GM18873 (cell line): ENCODE results near the gene SNAPIN.
A peak's percentile ranks its signal among the peaks of the same experiment; 100 is the strongest.

ENCODE experiments used
- ATAC-seq: cut with Tn5 transposase; IDR thresholded peaks from one replicate; pipeline ENCODE4 v1.9.1; 2021; ENCODE audit warnings: mild to moderate bottlenecking, moderate library complexity, moderate number of reproducible peaks; ENCODE audit not compliant: unreplicated experiment, low FRiP score

SNAPIN gene

GRCh38 chr1:153658400-153659174 is at the start of gene SNAPIN:
TSS of gene SNAPIN (plus strand) at chr1:153658703. CDS start at chr1:153658744, 41 bp downstream.
- peak; percentile 75 for ATAC-seq

- ATAC-seq: no peak
Measured at GRCh38 chr1:153608742-153609584, 49.5 kb upstream of the SNAPIN start.

GRCh38 chr1:153609585-153609907 is 49.0 kb upstream of the SNAPIN start:
- ATAC-seq: no peak

DNA sequence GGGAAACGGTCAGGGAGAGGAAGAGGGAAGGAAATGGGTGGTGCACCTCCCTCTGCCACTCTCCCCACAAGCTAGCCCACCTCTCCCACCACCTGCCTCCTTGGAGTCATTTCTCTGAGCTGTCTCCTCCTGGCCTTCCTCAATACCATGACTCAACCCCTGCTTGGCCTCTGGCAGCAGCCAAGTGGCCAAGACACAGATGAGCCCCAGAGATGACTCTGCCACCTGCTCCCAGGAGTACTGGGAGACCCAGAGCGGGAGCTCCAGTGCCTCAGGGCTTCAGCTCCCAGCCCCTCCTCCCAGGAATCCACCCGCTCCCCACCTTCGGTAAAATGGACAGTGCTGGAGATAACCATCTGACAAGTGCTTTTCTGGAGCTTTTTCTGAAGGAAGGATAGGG is 48.2 kb upstream of the SNAPIN start:
- no peak for ATAC-seq

DNA sequence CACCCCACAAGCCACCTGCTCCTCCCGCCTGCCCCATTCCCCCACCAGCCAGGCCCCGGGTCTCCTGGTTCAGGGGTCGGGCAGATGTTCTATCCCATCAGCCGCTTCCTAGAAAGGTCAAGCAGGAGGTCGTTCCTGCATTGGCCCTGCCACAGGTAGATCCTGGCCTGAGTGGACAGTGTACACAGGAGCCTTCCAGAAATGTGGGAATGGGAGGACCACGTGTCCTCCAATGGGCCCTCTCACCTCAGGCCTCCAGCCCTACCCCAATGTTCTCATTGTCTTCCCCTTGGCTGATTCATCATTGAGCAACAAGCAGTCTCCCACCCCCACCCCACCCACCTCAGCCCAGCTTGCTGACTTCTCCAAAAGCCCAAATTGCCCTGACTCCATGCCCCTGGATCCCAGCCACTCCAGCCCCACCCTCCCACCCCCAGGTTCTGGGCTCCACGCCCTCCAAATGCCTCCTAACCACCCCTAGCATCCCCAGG is 47.6 kb upstream of the SNAPIN start:
- no peak for ATAC-seq

DNA sequence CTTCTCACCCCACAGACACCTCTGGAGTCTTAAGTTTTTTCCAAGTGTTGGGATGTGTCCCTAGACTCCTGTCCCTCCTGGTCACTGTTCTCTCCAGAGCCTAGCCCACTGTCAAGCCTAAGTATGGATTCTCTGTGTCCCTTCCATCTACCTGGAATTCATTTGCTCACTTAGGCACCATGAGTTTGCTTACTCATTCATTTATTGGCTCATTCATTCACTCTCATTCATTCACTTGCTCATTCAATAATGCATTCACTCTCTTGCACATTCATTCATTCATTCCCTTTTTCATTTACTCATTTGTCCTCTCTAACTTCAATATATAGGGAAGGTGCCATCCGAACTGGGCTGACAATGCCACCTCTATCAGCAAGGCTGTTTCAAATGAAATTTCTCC is 47.1 kb upstream of the SNAPIN start:
- ATAC-seq: no peak

- no peak for ATAC-seq
Measured at GRCh38 chr1:153612111-153612754, 46.3 kb upstream of the SNAPIN start.

DNA sequence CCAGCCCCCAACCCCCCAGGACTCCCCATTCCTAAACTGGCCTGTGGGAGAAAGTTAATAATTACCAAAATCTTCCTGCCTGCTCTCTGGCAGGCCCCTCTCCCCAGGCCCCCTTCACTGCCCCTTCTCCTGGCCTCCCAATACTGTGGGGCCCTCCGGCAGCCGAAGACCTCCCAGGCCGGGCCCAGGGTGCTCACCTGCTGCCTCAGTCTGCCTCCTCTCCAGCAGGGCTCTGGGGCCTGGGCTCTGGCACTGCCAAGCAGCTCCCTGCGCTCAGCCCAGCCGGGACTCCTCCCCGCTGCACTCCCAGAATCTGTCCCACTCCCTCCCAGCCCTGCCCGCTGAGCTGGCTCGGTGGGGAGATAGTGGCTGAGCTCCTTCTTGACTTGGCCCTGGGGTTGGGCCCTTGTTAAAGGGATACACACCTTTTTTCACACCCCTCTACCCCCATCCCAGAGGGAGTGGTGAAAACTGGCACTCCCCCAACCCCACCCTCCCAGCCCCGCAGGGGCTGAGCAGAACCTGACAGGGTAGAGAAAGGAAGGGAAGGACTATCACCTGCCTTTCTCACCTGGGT is 45.7 kb upstream of the SNAPIN start, which contains the start of gene S100A16:
Gene S100A16 (minus strand): TSS at position 383 of the 577 bp plus-strand sequence. CDS start 4,986 bp downstream, outside the sequence.
- no peak for ATAC-seq

DNA sequence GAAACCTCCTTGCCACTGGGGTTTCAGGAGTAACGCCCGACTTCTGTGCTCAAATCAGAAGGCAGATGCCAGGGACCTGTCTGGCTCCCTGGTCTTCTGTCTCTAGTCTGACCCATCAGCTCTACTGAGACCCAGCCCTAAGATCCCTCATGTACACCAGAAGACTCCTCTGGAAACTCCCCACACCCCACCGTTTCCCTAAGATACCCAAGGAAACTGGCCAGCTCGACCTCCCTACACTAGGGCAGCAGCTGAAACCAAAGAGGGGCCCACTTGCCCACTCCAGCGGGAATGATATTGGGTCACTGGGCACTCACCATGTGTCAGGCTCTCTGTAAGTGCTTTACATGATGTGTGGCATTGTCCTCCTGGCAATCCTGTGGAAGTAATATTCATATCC is 45.1 kb upstream of the SNAPIN start:
- ATAC-seq: no peak

GRCh38 chr1:153614189-153614900 is 44.2 kb upstream of the SNAPIN start:
- ATAC-seq: no peak

GRCh38 chr1:153614906-153615305 is 43.6 kb upstream of the SNAPIN start:
- no peak for ATAC-seq

- no peak for ATAC-seq
Measured at GRCh38 chr1:153615406-153615805, 43.1 kb upstream of the SNAPIN start.

GRCh38 chr1:153616144-153616916 is 42.2 kb upstream of the SNAPIN start, which contains the start of gene S100A14:
TSS of gene S100A14 (minus strand) at chr1:153616325. CDS start at chr1:153615858, 467 bp downstream.
- no peak for ATAC-seq

DNA sequence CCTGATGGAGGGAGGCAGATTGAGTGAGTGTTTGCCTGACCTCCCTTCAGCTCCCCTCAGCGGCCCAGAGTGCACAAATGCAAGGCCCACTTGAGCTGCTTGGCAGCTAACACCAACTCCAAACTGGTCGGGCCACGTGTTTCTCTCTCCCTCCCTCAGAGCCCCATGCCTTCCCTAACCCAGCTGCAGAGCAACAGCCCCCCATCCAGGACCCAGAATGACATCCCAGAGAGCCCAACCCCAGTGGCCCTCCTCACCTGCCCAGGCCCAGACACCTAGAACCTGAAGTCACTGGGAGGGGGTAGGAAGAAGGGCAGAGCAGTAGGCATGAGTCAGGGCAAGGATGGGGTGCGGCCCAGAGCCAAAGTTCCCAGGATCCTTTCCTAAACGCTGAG is 41.6 kb upstream of the SNAPIN start:
- no peak for ATAC-seq

DNA sequence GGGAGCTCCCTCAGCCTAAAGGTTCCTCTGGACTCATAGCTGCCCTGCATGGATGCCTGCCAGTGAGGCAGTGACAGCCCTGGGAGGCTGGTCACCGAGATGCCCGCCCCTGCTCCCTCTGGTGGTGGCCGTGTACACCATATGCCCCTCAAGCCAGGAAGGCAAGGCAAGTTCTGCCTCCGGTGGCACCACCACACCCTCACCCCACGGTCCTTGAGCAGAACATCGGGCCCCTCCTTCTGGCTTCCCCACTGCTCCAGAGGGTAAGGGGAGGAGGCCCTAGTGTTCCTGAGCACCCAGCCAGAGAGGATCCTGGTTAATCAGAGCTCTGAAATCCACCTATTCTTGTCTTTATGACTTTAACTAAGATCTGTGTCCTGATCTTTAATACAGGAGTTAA is 40.8 kb upstream of the SNAPIN start:
- no peak for ATAC-seq

- ATAC-seq: no peak
Measured at GRCh38 chr1:153619171-153619570, 39.3 kb upstream of the SNAPIN start.

- no peak for ATAC-seq
Measured at GRCh38 chr1:153623101-153623500, 35.4 kb upstream of the SNAPIN start.

DNA sequence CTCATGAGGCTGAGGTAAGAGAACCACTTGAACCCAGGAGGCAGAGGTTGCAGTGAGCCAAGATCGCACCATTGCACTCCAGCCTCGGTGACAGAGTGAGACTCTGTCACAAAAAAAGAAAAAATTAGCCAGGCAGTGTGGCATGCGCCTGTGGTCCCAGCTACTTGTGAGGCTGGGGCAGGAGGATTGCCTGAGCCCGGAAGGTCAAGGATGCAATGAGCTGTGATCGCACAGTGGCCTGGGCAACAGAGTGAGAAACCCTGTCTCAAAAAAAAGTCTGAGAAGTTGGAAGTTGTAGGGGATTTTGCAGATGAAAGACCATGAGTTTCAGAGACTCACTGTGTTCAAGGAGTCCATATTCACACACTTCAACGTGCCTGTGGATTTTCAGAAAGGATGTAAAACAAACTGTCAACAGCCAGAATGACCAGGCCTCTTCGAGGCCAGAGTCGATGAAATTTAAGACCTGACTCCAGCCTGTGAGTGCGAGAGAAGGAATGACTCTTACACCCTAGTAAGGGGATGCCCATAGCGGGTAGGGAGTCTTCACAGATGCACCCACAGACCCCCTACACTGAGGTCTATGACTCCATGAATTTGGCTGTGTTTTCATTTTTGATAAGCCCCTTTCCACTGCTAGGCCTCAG is 33.4 kb upstream of the SNAPIN start:
- ATAC-seq: no peak

DNA sequence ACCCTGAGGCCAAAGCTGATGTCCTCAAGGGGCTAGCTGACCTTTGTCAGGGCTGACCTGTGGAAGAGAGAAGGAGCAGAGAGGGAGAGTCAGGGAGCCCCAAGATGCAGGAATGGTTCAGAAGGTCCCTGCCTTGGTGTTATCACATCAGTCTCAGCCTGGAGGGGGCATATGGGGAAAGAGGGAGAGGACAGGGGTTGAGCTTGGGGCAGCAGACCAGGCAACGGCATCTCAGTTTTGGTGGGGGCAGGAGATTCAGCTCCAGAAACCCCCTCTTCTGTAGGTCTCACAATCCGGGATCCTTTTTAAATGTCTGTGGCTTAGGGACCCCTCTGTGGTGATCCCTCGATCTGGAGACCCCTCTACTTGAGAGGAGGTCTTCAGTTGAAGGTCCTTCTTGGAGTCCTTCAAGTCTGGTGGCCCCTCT is 32.0 kb upstream of the SNAPIN start:
- no peak for ATAC-seq
